Measurements from ENCODE around the gene TEX54. TPM values are rescaled to one million over a fixed set of nuclear protein-coding genes. Genes with fewer than 3 reads are reported as not detected.
"Not testable (repeated sequence)": the region's sequence is repeated elsewhere in the genome, so short reads cannot be mapped to it uniquely, and the experiment has no call there.

TEX54 gene
- total and polyA plus RNA-seq, 4 experiments from 2014 or later, result 1.3 to 1.9 TPM; not detected in 2

GRCh38 chr11:62861564-62862192 lies 29.0 kb upstream of the TEX54 start:
- not testable (repeated sequence) for H3K27me3 ChIP-seq (ENCODE audit: insufficient read depth, low read length); H3K36me3 Mint-ChIP-seq; H3K36me3 ChIP-seq (ENCODE audit: insufficient read depth, low read length); H3K4me3 ChIP-seq (ENCODE audit: low read length in 2 of 2); H3K4me3 Mint-ChIP-seq; DNase-seq; H3K27ac ChIP-seq (ENCODE audit: low read depth, low read length); H3K9me3 ChIP-seq (ENCODE audit: control insufficient read depth in 1 of 2, low read length in 2 of 2); H3K27me3 Mint-ChIP-seq; H3K9me3 Mint-ChIP-seq; H3K27ac Mint-ChIP-seq
- intact Hi-C loops (cut with micrococcal nuclease), result loop anchor here (1.0 to 5.0 kb wide), 6 partner anchors 19 to 481 kb away; partner anchors contain the start of genes EML3, ROM1, SLC3A2 and TUT1
- H3K4me1 ChIP-seq (ENCODE audit: insufficient read depth, low read length), result peaks cover 16% of the 10 kb centered on the region
- H3K4me1 Mint-ChIP-seq, result peaks cover 7 to 19% (median 12%) of the 10 kb centered on the region in 4 donors
- POLR2A ChIA-PET (ENCODE audit: partially characterized antibody), result interaction anchor here (0.7 to 5.8 kb wide), 8 partner anchors 19 to 270 kb away, joined by 3 to 54 read pairs (median 7); partner anchors contain the start of genes HNRNPUL2, SLC3A2, TMEM179B and TMEM223
- CTCF ChIA-PET (ENCODE audit: partially characterized antibody), result interaction anchor here (0.6 to 6.9 kb wide), 31 partner anchors 8 to 437 kb away, joined by 3 to 105 read pairs (median 4); partner anchors contain the start of genes C11orf98, CSKMT, POLR2G and SLC3A2

- H3K27ac ChIP-seq (ENCODE audit: low read depth, low read length), result no peak overlapping the region
- Mint-ChIP-seq H3K9me3 (no peaks in the 10 kb centered on the region), H3K4me3 (no peak overlapping the region), H3K4me1 (peaks cover 11 to 25% (median 18%) of the 10 kb centered on the region in 4 donors), H3K27me3 (no peaks in the 10 kb centered on the region), H3K36me3 (peaks cover 0 to 1% of the 10 kb centered on the region in 2 donors), H3K27ac (peak overlapping the region in 2 of 7 donors; percentile 37 to 72)
- ChIA-PET POLR2A (ENCODE audit: partially characterized antibody) (interaction anchor here (0.9 to 5.8 kb wide), 6 partner anchors 18 to 270 kb away, joined by 3 to 54 read pairs (median 20); partner anchors contain the start of genes HNRNPUL2, SLC3A2, TMEM179B and TTC9C), CTCF (ENCODE audit: partially characterized antibody) (interaction anchor here (0.7 to 6.9 kb wide), 21 partner anchors 7 to 436 kb away, joined by 3 to 105 read pairs (median 4); partner anchors contain the start of genes C11orf98, CSKMT, POLR2G and SLC3A2)
- no peaks in the 10 kb centered on the region for H3K9me3 ChIP-seq (ENCODE audit: control insufficient read depth in 1 of 2, low read length in 2 of 2)
- H3K4me1 ChIP-seq (ENCODE audit: insufficient read depth, low read length), result peaks cover 23% of the 10 kb centered on the region
- intact Hi-C loops (cut with micrococcal nuclease), result loop anchor here (5.0 kb wide), 1 partner anchor 269 kb away; the partner anchor contains the start of gene TUT1
- no peak for DNase-seq
- H3K36me3 ChIP-seq (ENCODE audit: insufficient read depth, low read length), result no peaks in the 10 kb centered on the region
- H3K4me3 ChIP-seq (ENCODE audit: low read length in 2 of 2), result no peak overlapping the region
- H3K27me3 ChIP-seq (ENCODE audit: insufficient read depth, low read length), result no peaks in the 10 kb centered on the region
These were observed 28.4 kb upstream of the TEX54 start for GRCh38 chr11:62860835-62861563.

GRCh38 chr11:62859281-62859703 lies 26.7 kb upstream of the TEX54 start:
- H3K27me3 Mint-ChIP-seq; H3K36me3 ChIP-seq (ENCODE audit: insufficient read depth, low read length); CTCF ChIA-PET (ENCODE audit: partially characterized antibody); H3K27me3 ChIP-seq (ENCODE audit: insufficient read depth, low read length); H3K9me3 Mint-ChIP-seq; H3K27ac ChIP-seq (ENCODE audit: low read depth, low read length); H3K4me3 ChIP-seq (ENCODE audit: low read length in 2 of 2); H3K9me3 ChIP-seq (ENCODE audit: control insufficient read depth in 1 of 2, low read length in 2 of 2); H3K4me3 Mint-ChIP-seq; POLR2A ChIA-PET (ENCODE audit: partially characterized antibody); DNase-seq: not testable (repeated sequence)
- Mint-ChIP-seq H3K27ac (peak overlapping the region in 2 of 7 donors; percentile 11 to 45), H3K4me1 (peaks cover 22 to 39% (median 30%) of the 10 kb centered on the region in 4 donors), H3K36me3 (peaks cover 7 to 18% of the 10 kb centered on the region in 2 donors)
- intact Hi-C loops (cut with micrococcal nuclease), result loop anchor here (10.0 kb wide), 1 partner anchor 304 kb away; no protein-coding TSS in a partner anchor
- peaks cover 30% of the 10 kb centered on the region for H3K4me1 ChIP-seq (ENCODE audit: insufficient read depth, low read length)

- Mint-ChIP-seq H3K36me3 (peaks cover 18 to 29% of the 10 kb centered on the region in 2 donors), H3K4me1 (peaks cover 33 to 50% (median 41%) of the 10 kb centered on the region in 4 donors), H3K4me3 (peak overlapping the region in 4 of 8 donors; percentile 26 to 73 (median 54)), H3K27me3 (no peaks in the 10 kb centered on the region), H3K27ac (peak overlapping the region in 2 of 7 donors; percentile 22 to 80), H3K9me3 (peaks cover 0 to 6% (median 0%) of the 10 kb centered on the region in 8 donors)
- H3K9me3 ChIP-seq (ENCODE audit: control insufficient read depth in 1 of 2, low read length in 2 of 2), result no peaks in the 10 kb centered on the region
- no peak overlapping the region for H3K4me3 ChIP-seq (ENCODE audit: low read length in 2 of 2)
- H3K27me3 ChIP-seq (ENCODE audit: insufficient read depth, low read length), result no peaks in the 10 kb centered on the region
- H3K36me3 ChIP-seq (ENCODE audit: insufficient read depth, low read length), result peaks cover 13% of the 10 kb centered on the region
- peaks cover 41% of the 10 kb centered on the region for H3K4me1 ChIP-seq (ENCODE audit: insufficient read depth, low read length)
- ChIA-PET POLR2A (ENCODE audit: partially characterized antibody) (interaction anchor here (0.9 to 10.3 kb wide), 7 partner anchors 15 to 286 kb away, joined by 3 to 667 read pairs (median 6); partner anchors contain the start of genes C11orf98, CSKMT, LBHD1 and SLC3A2), CTCF (ENCODE audit: partially characterized antibody) (interaction anchor here (1.3 to 5.2 kb wide), 3 partner anchors 26 to 86 kb away, joined by 4 to 72 read pairs (median 7); partner anchors contain the start of gene TMEM179B)
- no peak for DNase-seq
- intact Hi-C loops (cut with micrococcal nuclease), result loop anchor here (10.0 kb wide), 1 partner anchor 303 kb away; no protein-coding TSS in a partner anchor
- no peak overlapping the region for H3K27ac ChIP-seq (ENCODE audit: low read depth, low read length)
These were observed 25.6 kb upstream of the TEX54 start for GRCh38 chr11:62858201-62858600.

GRCh38 chr11:62857541-62857982 lies 24.9 kb upstream of the TEX54 start:
- no peaks in the 10 kb centered on the region for H3K9me3 ChIP-seq (ENCODE audit: control insufficient read depth in 1 of 2, low read length in 2 of 2)
- ChIA-PET CTCF (ENCODE audit: partially characterized antibody) (interaction anchor here (0.9 to 5.2 kb wide), 5 partner anchors 27 to 433 kb away, joined by 3 to 72 read pairs (median 6); partner anchors contain the start of gene TMEM179B), POLR2A (ENCODE audit: partially characterized antibody) (interaction anchor here (0.9 to 10.3 kb wide), 11 partner anchors 14 to 285 kb away, joined by 3 to 667 read pairs (median 60); partner anchors contain the start of genes C11orf98, CSKMT, GNG3 and LBHD1)
- DNase-seq, result no peak
- Mint-ChIP-seq H3K36me3 (peaks cover 24 to 35% of the 10 kb centered on the region in 2 donors), H3K27me3 (no peaks in the 10 kb centered on the region), H3K4me3 (peak overlapping the region in 7 of 8 donors; percentile 15 to 98 (median 57)), H3K9me3 (peaks cover 0 to 6% (median 0%) of the 10 kb centered on the region in 8 donors), H3K4me1 (peaks cover 36 to 53% (median 44%) of the 10 kb centered on the region in 4 donors), H3K27ac (peak overlapping the region in 4 of 7 donors; percentile 45 to 93 (median 70))
- H3K4me1 ChIP-seq (ENCODE audit: insufficient read depth, low read length), result peaks cover 48% of the 10 kb centered on the region
- H3K36me3 ChIP-seq (ENCODE audit: insufficient read depth, low read length), result peaks cover 20% of the 10 kb centered on the region
- H3K27me3 ChIP-seq (ENCODE audit: insufficient read depth, low read length), result no peaks in the 10 kb centered on the region
- H3K27ac ChIP-seq (ENCODE audit: low read depth, low read length), result no peak overlapping the region
- intact Hi-C loops (cut with micrococcal nuclease), result loop anchor here (10.0 kb wide), 1 partner anchor 303 kb away; no protein-coding TSS in a partner anchor
- no peak overlapping the region for H3K4me3 ChIP-seq (ENCODE audit: low read length in 2 of 2)

- Histone ChIP-seq H3K36me3 (ENCODE audit: insufficient read depth, low read length) (peaks cover 31% of the 10 kb centered on the region), H3K4me3 (ENCODE audit: low read length in 2 of 2) (peak overlapping the region; percentile 72 to 91), H3K9me3 (ENCODE audit: control insufficient read depth in 1 of 2, low read length in 2 of 2) (no peaks in the 10 kb centered on the region), H3K27ac (ENCODE audit: low read depth, low read length) (peak overlapping the region; percentile 78), H3K27me3 (ENCODE audit: insufficient read depth, low read length) (no peaks in the 10 kb centered on the region), H3K4me1 (ENCODE audit: insufficient read depth, low read length) (peaks cover 51% of the 10 kb centered on the region)
- H3K27me3 Mint-ChIP-seq, result no peaks in the 10 kb centered on the region
- peaks cover 41 to 61% (median 52%) of the 10 kb centered on the region in 4 donors for H3K4me1 Mint-ChIP-seq
- H3K36me3 Mint-ChIP-seq, result peaks cover 33 to 47% of the 10 kb centered on the region in 2 donors
- intact Hi-C loops (cut with micrococcal nuclease), result loop anchor here (1.0 to 10.0 kb wide), 7 partner anchors 24 to 302 kb away; partner anchors contain the start of genes HNRNPUL2, NXF1, STX5 and TEX54
- peaks cover 0 to 6% (median 0%) of the 10 kb centered on the region in 8 donors for H3K9me3 Mint-ChIP-seq
- peak overlapping the region; percentile 95 to 99 (median 96) for H3K4me3 Mint-ChIP-seq
- peak overlapping the region; percentile 93 to 98 (median 95) for H3K27ac Mint-ChIP-seq
- peak in 1 of 5 donors; percentile 29 for DNase-seq
- POLR2A ChIA-PET (ENCODE audit: partially characterized antibody), result interaction anchor here (0.6 to 10.3 kb wide), 42 partner anchors 10 to 1888 kb away, joined by 3 to 667 read pairs (median 11); partner anchors contain the start of genes B3GAT3, BSCL2, C11orf98 and CSKMT
- CTCF ChIA-PET (ENCODE audit: partially characterized antibody), result interaction anchor here (0.9 to 5.2 kb wide), 12 partner anchors 9 to 432 kb away, joined by 3 to 72 read pairs (median 4); partner anchors contain the start of genes SLC3A2, TMEM179B, WDR74 and ZBTB3
These were observed 23.8 kb upstream of the TEX54 start for GRCh38 chr11:62856333-62856895.
